GM21737 (cell line): ENCODE measurements around the gene ABO.
"Not testable (repeated sequence)": the region's sequence is repeated elsewhere in the genome, so short reads cannot be mapped to it uniquely, and the experiment has no call there.

ENCODE experiments used
- ATAC-seq: cut with Tn5 transposase; IDR thresholded peaks from one replicate; pipeline ENCODE4 v1.9.1; 2021; ENCODE audit warnings: mild to moderate bottlenecking, moderate library complexity; ENCODE audit not compliant: unreplicated experiment

ABO gene

DNA sequence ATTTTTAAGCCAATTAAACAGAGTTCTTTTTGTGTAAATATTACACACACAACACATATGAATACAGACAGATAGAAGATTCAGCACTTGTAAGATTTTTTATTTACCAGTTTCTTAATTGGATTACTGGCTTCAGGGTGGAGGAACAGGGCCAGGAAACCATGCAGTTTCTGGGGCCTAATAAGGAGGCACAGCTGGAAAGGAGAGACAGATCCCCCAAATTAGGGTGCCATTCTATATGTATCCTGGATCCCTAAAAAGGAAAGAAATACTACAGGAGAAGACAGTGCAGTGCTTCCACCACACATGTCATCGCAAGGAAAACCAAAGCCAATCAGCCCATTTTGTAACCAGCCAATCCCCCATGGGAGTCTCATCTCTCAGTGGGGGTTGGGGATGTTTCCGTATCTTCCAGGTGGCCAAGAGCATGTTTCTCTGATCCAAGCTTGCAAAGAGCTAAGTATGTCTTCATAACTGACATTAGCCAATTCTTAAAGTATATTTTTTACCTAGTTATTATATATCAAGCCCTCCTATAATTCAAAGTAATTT is 15.8 kb upstream of the ABO start:
- ATAC-seq: no peak

DNA sequence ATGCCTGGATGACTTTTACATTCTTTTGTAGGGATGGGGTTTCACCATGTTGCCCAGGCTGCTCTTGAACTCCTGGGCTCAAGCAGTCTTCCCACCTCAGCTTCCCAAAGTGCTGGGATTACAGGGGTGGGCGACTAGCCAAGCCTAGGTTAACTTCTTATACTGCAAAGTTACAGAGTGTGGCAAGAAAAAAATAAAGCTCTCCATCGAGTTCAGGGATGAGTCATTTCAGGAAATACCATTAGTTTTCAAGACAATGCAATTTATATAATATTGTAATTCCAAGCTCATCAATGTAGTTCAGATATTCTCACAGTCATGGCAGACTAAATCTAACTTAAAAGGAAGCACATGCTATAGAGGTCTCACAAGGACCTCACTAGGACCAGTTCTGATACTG is 11.5 kb upstream of the ABO start:
- ATAC-seq: no peak

DNA sequence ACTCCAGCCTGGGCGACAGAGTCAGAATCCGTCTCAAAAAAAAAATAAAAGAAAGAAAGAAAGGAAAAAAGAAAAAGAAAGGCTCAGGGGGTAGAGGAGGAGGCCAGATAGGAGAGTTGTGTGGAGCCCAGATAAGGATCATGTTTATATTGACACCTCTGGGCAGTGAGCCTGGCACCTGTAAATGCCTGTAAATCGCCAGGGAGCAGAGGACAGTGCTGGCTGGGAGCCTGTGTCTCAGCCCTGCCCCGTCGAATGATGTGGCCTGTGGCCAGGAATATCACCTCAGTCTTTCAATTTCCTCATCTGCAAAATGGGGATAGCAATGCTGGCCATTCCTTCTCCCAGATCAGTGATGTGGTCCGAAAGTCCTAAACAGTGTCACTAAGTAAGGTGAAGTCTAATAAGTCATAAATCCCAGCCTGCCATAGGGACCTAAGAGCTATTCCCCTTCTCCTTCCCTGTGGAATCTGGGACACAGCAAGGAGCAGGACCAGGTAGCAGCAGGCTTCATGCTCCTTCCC is 10.3 kb upstream of the ABO start:
- ATAC-seq: no peak

DNA sequence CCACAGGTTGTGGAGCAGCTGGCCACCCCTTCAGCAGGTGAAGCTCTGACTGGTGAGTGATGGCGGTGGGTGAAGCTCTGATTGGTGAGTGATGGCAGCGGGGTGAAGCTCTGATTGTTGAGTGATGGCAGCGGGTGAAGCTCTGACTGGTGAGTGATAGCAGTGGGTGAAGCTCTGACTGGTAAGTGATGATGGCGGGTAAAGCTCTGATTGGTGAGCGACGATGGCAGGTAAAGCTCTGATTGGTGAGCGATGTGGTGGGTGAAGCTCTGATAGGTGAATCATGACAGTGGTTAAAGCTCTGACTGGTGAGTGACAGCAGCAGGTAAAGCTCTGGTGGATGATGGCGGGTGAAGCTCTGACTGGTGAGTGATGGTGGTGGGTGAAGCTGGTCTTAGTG is 9.4 kb upstream of the ABO start:
- no peak for ATAC-seq

DNA sequence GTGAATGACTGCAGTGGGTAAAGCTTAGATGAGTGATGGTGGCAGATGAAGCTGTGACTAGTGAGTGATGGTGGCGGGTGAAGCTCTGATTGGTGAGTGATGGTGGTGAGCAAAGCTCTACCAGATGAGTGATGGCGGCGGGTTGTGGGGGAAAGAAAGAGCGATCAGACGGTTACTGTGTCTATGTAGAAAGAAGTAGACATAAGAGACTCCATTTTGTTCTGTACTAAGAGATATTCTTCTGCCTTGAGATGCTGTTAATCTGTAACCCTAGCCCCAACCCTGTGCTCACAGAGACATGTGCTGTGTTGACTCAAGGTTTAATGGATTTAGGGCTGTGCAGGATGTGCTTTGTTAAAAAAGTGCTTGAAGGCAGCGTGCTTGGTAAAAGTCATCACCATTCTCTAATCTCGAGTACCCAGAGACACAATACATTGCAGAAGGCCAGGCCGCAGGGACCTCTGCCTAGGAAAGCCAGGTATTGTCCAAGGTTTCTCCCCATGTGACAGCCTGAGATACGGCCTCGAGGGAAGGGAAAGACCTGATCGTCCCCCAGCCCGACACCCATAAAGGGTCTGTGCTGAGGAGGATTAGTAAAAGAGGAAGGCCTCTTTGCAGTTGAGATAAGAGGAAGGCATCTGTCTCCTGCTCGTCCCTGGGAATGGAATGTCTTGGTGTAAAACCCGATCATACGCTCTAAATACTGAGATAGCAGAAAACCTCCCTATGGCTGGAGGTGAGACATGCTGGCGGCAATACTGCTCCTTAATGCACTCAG is 8.4 kb upstream of the ABO start:
- not testable (repeated sequence) for ATAC-seq

DNA sequence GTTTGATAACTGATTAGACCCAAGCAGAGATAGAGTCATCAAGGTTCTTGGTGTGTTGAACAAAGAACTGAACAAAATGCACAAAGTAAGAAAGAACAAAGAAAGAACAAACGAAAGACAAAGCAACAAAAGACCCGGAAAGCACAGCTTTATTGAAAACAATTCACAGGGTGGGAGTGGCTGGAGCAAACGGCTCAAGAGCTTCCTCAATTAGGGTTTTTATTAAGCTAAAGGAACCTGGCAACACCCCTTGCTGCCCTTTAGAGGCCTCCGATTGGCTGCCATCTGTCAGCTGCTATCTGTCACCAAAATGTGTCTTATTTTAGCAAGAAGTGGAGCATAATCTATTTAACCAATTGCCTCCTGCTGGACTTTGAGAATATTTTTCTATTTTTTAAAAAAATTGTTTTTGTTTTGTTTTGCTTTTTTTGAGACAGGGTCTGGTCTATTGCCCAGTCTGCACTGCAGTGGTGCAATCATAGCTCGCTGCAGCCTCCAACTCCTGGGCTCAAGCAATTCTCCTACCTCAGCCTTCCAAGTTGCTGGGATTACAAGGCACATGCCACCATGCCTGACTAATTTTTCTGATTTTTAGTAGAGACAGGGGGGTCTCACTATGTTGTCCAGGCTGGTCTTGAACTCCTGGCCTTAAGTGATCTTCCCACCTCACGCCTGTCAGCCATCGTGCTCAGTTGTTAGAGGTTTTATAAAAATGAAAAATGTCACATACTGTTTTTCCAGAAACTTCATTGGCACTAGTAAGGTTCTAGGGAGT is 7.7 kb upstream of the ABO start:
- ATAC-seq: no peak

DNA sequence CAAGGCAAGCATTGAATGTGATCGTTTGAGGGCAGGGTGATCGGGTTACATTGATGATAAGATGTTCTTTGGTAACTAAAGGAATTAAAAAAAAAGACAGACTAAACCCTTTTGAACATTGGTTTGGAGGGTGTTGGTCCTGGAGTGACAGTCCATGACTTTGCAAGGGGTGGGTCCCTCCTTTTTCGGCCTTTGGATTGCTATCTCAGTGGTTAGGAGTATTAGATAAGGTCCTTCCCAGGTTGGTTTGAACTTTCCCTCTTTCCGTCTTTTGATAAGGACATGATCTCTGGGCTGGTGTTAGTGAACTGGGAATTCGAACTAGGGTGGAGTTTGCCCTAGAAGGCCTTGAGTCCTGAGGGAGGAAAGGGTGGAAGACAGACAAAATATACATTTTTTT is 5.4 kb upstream of the ABO start:
- ATAC-seq: no peak

DNA sequence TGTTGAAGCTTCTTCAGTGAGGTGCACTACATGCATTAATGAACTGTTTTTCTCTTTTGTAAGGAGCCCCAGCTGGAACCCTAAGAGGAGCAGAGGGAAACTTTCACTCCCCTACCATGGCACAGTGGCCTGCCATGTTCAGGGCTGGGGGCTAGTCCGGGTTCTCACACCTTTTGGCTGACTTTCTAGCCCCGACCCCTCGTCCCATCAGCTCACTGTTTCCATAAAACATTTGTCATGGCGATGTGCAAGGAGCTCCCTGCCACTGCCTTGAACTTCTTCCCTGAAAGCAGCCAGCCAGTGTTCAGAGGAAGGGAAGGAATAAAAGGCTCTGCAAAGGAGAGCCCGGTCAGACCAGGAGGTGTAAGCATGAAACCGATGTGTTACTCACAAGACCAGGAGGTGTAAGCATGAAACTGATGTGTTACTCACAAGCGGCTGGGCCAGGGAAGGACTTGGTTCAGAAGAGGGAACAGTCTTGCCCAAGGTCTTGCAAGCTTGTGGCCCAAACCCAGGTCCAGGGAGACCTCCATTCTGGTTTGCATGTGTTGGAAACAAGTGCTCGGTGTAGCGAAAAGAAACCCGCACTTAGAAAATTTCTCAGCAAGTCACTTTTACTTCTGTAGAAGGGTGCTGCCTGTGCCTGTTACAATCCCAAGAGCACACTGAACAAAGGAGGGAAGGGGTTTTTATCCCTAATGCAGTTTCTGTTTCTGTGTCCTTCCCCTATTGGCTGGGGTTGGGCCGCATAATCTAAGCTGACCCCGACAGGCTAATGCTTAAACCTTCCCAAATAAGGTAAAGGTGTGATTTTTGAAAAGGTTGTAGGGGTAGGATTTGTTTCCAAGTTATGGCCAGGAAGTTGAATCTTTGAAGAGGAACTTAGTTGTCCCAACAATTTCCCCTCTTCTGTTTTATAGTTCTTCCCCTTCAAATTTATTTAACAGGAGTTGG is 3.4 kb upstream of the ABO start:
- no peak for ATAC-seq

DNA sequence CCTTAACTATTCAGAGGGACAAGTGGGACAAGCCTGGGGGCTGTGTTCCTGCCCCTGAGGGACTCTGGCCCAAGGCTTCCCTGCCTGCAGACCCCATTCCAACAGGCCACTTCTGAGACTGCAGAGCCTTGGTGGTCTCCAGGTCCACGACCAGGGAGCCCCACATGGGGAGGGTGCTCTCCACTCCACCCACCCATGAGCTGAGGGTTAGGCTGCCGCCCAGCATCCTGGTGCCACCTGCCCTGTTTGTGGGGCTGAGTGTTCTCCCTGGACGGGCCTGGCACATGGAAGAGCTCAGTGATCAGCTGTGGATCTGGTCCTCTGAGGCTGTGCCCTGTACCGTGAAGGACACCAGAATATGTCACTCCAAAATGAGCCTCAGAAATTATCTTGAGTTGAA is 2.5 kb upstream of the ABO start:
- ATAC-seq: no peak

DNA sequence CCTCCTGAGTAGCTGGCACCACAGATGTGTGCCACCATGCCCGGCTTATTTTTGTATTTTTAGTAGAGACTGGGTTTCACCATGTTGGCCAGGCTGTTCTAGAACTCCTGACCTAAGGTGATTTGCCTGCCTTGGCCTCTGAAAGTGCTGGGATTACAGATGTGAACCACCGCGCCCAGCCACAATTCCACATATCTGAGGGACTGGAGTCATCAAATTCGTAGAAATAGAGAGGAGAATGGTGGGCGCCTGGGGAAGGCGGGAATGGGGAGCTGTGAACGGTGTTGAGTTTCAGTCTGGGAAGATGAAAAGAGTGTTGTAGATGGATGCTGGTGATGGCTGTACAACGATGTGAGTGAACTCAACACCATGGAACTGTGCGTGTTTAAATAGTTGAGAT is 1.9 kb upstream of the ABO start:
- ATAC-seq: no peak

DNA sequence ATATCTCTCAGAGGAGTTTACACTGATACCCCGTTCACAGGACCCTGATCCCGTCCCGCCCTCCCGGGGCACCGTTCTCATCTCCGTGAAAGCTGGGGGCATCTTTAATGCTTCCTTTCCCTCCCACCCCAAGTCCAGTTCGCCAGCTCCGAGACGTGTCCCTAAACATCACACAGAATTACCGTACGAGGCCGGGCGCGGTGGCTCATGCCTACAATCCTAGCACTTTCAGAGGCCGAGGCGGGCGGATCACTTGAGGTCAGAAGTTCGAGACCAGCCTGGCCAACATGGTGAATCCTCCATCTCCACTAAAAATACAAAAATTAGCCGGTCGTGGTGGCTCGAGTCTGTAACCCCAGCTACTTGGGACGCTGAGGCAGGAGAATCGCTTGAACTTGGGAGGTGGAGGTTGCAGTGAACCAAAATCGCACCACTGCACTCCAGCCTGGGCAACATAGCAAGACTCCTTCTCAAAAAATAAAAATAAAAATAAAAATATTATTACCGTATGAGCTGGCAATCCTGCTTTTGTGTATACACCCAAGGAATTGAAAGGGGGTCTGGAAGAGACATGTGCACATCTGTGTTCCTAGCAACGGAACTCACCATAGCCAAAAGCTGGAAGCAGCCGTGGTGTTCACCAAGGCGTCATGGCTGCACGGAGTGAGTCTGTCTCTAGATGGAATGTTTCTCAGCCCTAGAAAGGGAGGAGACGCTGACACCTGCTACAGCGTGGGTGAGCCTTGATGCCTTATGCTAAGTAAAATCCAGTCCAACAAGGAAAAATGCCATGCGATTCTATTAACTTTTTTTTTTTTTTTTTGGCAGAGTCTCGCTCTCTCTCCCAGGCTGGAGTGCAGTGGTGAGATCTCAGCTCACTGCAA is 1.2 kb upstream of the ABO start:
- no peak for ATAC-seq

DNA sequence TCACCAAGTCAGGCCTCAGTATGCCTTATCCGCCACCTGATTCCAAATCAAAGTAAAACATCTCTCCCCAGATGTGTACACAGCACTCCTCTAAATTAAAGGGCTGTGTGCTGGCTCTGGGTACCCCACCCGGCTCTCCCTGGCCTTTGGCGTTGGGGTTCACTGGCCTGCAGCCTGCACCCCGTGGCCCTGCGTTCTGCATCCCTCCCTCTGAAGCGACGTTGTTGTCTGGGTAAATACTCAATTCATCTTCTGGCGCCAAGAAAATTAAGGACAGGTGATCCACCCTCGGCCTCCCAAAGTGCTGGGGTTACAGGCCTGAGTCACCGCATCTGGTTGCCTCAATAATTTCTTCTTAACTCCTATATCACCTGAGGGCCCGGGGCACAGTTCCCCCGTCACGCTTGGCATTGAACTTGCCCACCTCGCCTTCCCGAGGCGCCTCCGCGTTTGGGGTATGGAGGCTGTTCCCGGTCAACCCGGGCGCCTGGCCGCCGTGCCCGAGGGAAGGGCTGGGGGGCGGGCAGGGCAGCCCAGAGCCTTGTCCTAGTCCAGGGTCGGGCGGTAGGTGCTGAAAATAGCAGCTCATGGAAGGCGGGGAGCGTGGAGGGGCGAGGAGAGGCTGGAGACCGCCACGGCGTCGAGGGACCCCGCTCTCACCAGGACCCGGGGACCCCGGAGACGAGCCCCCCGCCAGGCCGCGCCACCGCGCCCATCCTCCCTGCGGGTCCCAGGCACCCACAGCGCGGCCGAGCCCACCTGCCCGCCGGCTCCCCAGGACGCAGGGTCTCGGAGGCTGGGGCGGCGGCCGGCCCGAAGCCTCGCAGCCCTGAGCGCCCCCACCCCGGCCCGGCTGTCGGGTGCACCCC is 531 bp downstream of the ABO start:
- ATAC-seq: no peak

DNA sequence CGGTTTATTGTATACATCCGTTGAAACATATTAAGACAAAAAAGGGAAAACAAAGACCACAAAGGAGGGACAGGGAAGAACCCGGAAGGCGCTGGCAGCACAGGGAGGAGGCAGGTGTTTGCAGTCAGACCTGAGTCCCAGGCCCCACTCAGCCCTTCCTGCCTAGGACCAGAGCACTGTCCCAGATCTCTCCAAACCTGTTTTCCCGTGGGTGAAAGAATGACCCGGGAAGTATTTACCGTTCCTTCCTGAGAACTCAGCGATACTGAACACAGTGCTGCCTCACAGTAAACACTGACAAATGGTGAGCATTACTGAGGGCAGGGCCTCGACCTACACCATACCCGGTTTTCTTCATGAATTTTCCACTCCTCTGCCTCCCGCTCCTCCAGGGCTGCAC is 1.2 kb downstream of the ABO start:
- no peak for ATAC-seq

DNA sequence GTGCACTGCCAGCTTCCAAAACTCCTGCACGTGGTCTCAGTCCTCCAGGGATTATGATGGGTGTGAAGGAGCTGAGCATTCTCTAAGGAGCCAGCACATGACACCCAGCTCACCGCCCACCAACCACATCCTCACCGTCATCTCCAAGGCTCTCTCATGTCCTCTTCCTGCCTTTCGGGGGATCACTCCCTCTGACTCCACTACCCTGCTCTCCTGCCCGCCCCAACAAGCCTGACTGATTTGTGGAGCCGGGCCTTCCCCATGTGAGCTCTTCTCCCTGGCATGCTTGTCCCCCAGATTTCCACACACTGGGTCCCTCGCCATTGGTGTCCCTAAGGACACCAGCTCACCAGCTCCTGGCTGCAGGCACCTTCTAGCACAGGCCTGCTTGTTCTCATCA is 1.9 kb downstream of the ABO start:
- no peak for ATAC-seq

DNA sequence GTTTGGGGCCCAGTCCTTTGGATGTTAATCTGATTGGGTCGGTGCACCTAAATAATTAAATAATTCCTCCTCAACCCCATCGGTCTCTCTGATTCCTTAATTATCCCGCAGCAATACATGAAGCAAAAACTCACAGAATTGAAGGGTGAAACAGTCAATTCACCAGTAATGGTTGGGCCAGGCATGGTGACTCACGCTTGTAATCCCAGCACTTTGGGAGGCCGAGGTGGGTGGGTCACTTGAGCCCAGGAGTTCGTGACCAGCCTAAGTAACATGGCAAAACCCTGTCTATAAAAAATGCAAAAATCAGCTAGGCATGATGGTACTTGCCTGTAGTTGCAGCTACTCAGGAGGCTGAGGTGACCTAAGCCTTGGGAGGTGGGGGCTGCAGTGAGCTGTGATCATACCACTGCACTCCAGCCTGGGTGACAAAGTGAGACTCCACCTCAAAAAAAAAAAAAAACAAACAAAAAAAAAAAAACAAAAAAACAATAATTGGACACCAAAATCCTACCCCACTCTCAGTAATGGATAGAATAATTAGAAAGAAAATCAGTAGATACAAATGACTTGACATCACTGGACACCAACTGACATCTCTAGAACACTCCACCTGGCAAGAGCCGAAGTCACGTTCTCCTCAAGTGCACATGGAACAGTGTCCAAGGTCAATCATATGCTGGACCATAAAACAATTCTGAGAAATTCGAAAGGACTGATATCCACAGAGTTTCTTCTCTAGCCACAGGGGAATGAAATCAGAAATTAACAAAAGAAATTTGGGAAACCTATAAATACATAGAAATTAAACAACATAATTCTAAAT is 5.3 kb downstream of the ABO start:
- no peak for ATAC-seq

DNA sequence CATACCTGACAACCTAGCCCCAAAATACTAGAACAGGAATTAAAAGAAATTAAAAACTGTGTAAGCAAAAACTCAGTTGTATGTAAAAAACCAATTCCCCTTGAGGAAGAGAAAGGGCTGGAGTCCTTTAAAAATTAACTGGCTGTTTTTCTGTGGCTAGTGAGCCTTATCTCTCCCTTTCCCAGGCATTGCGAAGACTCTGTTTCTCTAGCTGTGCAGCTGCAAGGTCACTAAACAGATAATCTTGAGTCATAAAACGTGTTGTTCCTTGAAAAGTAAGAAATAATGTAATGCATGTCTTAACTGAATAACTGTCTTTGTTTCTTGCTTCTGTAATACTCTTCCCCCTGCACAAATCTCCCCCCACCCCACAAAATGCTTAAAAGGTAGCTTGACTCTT is 5.9 kb downstream of the ABO start:
- ATAC-seq: not testable (repeated sequence)

DNA sequence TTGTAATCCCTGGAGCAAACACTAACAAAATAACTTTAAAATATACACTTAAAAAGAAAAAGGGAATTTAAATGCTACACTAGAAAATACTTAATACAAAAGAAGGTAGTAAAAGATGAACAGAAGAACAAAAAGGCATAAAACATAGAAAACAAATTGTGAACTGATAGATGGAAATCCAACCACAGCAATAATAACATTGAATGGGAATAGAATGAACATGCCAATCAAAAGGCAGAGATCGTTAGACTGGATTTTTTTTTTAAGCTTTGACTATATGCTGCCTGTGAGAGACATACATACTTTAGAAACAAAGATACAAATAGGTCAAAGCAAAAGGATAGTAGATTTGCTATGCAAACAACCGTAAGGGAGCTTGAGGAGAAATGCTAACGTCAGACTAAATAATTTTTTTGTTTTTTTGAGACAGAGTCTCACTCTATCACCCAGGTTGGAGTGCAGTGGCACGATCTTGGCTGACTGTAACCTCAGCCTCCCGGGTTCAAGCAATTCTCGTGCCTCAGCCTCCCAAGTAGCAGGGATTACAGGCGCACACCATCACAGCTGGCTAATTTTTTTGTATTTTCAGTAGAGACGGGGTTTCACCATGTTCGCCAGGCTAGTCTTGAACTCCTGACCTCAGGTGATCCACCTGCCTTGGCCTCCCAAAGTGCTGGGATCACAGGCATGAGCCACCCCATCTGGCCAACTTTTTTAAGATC is 6.5 kb downstream of the ABO start:
- no peak for ATAC-seq
